Endothelial cell of umbilical vein (primary cell): Measurements from ENCODE around the gene BCAR3. TPM values are rescaled to one million over a fixed set of nuclear protein-coding genes. Genes with fewer than 3 reads are reported as not detected.

Source experiments
- BruUV-seq: library from RNA; stranded (reverse); fragments of 400-500 nt; replicated peaks from 2 replicates; lab custom pipeline; 2021; lab: Mats Ljungman, UMichigan
- CTCF ChIA-PET: fragments of 300-600, 350-600 bp; sonication (Branson Sonifier 250); formaldehyde crosslinking; loops from one replicate; lab custom pipeline; 2021; ENCODE audit warnings: antibody characterized with exemption, inconsistent platforms; lab: Charles Lee
- POLR2A ChIA-PET: fragments of 300-600, 350-600 bp; sonication (Branson Sonifier 250); formaldehyde crosslinking; loops from one replicate; lab custom pipeline; 2021; ENCODE audit warnings: antibody characterized with exemption, inconsistent platforms; lab: Charles Lee
- DNase-seq: peaks from one replicate; pipeline ENCODE4 v3.0.0-alpha.2; 2011; ENCODE audit warnings: low read depth, low spot score
- FAIRE-seq: peaks from 2 replicates; lab custom pipeline; 2011; peaks lifted over from hg19 to GRCh38; lab: Jason Lieb, UNC
- H2AFZ ChIP-seq: 2 replicates; pipeline ENCODE4 v1.6.0; 2012; ENCODE audit warnings: low read depth, low read length, control low read depth, inconsistent platforms
- H3K27ac ChIP-seq: 2 replicates; pipeline ENCODE4 v1.5.1; 2011; ENCODE audit warnings: low read depth, mild to moderate bottlenecking, control low read depth, low read length, moderate library complexity; ENCODE audit not compliant: insufficient read depth
- H3K27me3 ChIP-seq, 2 experiments: 2 replicates each; pipeline versions ENCODE4 v1.6.0 to v1.6.1; 2011; ENCODE audit warnings: low read length in 2 of 2, mixed read lengths in 1 of 2; ENCODE audit not compliant: control insufficient read depth in 2 of 2, insufficient read depth in 2 of 2
- H3K36me3 ChIP-seq, 2 experiments: 2 replicates in 1 of 2; 3 replicates in 1 of 2; pipeline ENCODE4 v1.5.1; 2011; ENCODE audit warnings: low read length in 2 of 2, mild to moderate bottlenecking in 1 of 2, moderate library complexity in 1 of 2; ENCODE audit not compliant: control insufficient read depth in 2 of 2, insufficient read depth in 2 of 2; ENCODE audit errors: extremely low read depth in 1 of 2
- H3K4me1 ChIP-seq: 3 replicates; pipeline ENCODE4 v1.5.1; 2011; ENCODE audit warnings: mild to moderate bottlenecking, low read length; ENCODE audit not compliant: control insufficient read depth, insufficient read depth; ENCODE audit errors: extremely low read depth
- H3K4me2 ChIP-seq: 2 replicates; pipeline ENCODE4 v1.6.1; 2011; ENCODE audit warnings: low read length, control low read depth, mixed read lengths; ENCODE audit not compliant: insufficient read depth
- H3K4me3 ChIP-seq, 3 experiments: fragments of 200-600 bp in 1 of 3; sonication (generic), shearing (Covaris generic) in 1 of 3; replicated peaks in 1 of 3; 2 replicates each; pipeline ENCODE4 v1.5.1; 2011 to 2016; ENCODE audit warnings: control low read depth in 3 of 3, low read length in 3 of 3, mild to moderate bottlenecking in 2 of 3, inconsistent platforms in 1 of 3, low read depth in 1 of 3, moderate library complexity in 1 of 3; ENCODE audit not compliant: insufficient read depth in 1 of 3
- H3K79me2 ChIP-seq: 2 replicates; pipeline ENCODE4 v1.6.0; 2012; ENCODE audit warnings: low read length, inconsistent platforms; ENCODE audit not compliant: control insufficient read depth, insufficient read depth
- H3K9ac ChIP-seq: replicated peaks from 2 replicates; pipeline ENCODE3; 2011; ENCODE audit warnings: low read length, control low read depth; ENCODE audit not compliant: insufficient read depth; ENCODE audit errors: extremely low read depth
- H3K9me1 ChIP-seq: replicated peaks from 3 replicates; pipeline ENCODE4 v1.6.0; 2011; ENCODE audit warnings: mild to moderate bottlenecking, low read length; ENCODE audit not compliant: control insufficient read depth, insufficient read depth; ENCODE audit errors: extremely low read depth
- H3K9me3 ChIP-seq: replicated peaks from 2 replicates; pipeline ENCODE4 v1.5.1; 2012; ENCODE audit warnings: low read length, inconsistent platforms; ENCODE audit not compliant: control insufficient read depth, insufficient read depth
- H4K20me1 ChIP-seq: replicated peaks from 2 replicates; pipeline ENCODE3; 2011; ENCODE audit warnings: mild to moderate bottlenecking, low read length; ENCODE audit not compliant: control insufficient read depth, insufficient read depth; ENCODE audit errors: extremely low read depth
- CTCF ChIP-seq, 2 donors: IDR thresholded peaks; 1 replicate in 1 of 2; 2 replicates in 1 of 2; pipeline ENCODE4 v1.5.1; 2011; ENCODE audit warnings: low read length in 2 of 2, mild to moderate bottlenecking in 2 of 2, moderate library complexity in 2 of 2, control low read depth in 1 of 2, inconsistent platforms in 1 of 2, low read depth in 1 of 2; ENCODE audit not compliant: insufficient read depth in 1 of 2; ENCODE audit errors: extremely low read depth in 1 of 2
- EZH2 ChIP-seq: IDR thresholded peaks from 2 replicates; pipeline ENCODE4 v1.6.1; 2012; ENCODE audit warnings: borderline replicate concordance, low read depth, mild to moderate bottlenecking, moderate library complexity, low read length, inconsistent platforms; ENCODE audit not compliant: severe bottlenecking
- FOS ChIP-seq: IDR thresholded peaks from 2 replicates; pipeline ENCODE4 v1.6.1; 2011; ENCODE audit warnings: mild to moderate bottlenecking, low read length, moderate library complexity, borderline replicate concordance; ENCODE audit not compliant: insufficient read depth
- JUN ChIP-seq: IDR thresholded peaks from 2 replicates; pipeline ENCODE4 v1.6.1; 2011; ENCODE audit warnings: borderline replicate concordance, low read depth; ENCODE audit not compliant: insufficient read length, insufficient read depth
- MAX ChIP-seq: IDR thresholded peaks from 2 replicates; pipeline ENCODE4 v1.6.1; 2011; ENCODE audit not compliant: insufficient read depth, insufficient read length
- MYC ChIP-seq: IDR thresholded peaks from one replicate; pipeline ENCODE4 v1.6.1; 2011; ENCODE audit warnings: mild to moderate bottlenecking, low read depth, low read length
- POLR2A ChIP-seq: IDR thresholded peaks from 2 replicates; pipeline ENCODE4 v1.6.1; 2012; ENCODE audit warnings: low read depth, mild to moderate bottlenecking, control low read depth, low read length
- POLR2AphosphoS5 ChIP-seq: IDR thresholded peaks from 2 replicates; pipeline ENCODE4 v1.6.1; 2012; ENCODE audit warnings: low read depth, mild to moderate bottlenecking, control low read depth, low read length, moderate library complexity; ENCODE audit not compliant: insufficient read depth
- dilution Hi-C: fragments of 300-500 bp; cut with MboI; formaldehyde crosslinking; loops from one replicate; pipeline ENCODE4 v1.15.0; 2019; ENCODE audit warnings: low sequenced_read_pairs; ENCODE audit not compliant: extremely low pct_ligation_motif_present
- intact Hi-C: fragments of 100-400 bp; cut with micrococcal nuclease; formaldehyde crosslinking; loops from one replicate; pipeline ENCODE4 v1.10.0; 2022
- polyA plus RNA-seq, 4 experiments: library from polyadenylated mRNA; depleted of rRNA in 3 of 4; stranded (reverse) in 3 of 4; unstranded in 1 of 4; fragments of >200 nt; gene quantifications; 2 replicates each; pipeline versions ENCODE4 v1.2.1 to v1.2.3, GENCODE V29; 2011 to 2012; ENCODE audit warnings: missing spikeins in 1 of 4
- total RNA-seq: library from RNA; stranded (reverse); gene quantifications from 2 replicates; pipeline ENCODE4 v1.2.3, GENCODE V29; 2021

The BCAR3 gene
- total and polyA plus RNA-seq, 2 donors (not counting 3 experiments of a cell fraction or from before 2014, with no cell fraction given): 17.5 to 32.9 TPM

- Histone ChIP-seq H3K27ac (no peak overlapping the region), H4K20me1 (no peaks in the 10 kb centered on the region), H3K4me2 (no peak overlapping the region), H3K9me1 (no peaks in the 10 kb centered on the region), H3K36me3 (no peaks in the 10 kb centered on the region), H3K9ac (no peak overlapping the region), H3K27me3 (no peaks in the 10 kb centered on the region), H3K9me3 (no peaks in the 10 kb centered on the region), H2AFZ (no peak overlapping the region), H3K4me1 (peaks cover 27% of the 10 kb centered on the region), H3K4me3 (no peak overlapping the region), H3K79me2 (no peaks in the 10 kb centered on the region)
- no peak for FAIRE-seq
- ChIA-PET POLR2A (no interaction called here), CTCF (interaction anchor here (0.7 to 2.1 kb wide), 5 partner anchors 9 to 121 kb away, joined by 3 to 12 read pairs (median 4); no protein-coding TSS in a partner anchor)
- no peak for DNase-seq
- no TSS peak for BruUV-seq
- no peak for TF ChIP-seq FOS
- TF ChIP-seq EZH2: no peak
- no peak for TF ChIP-seq CTCF (IDR thresholded peaks at IDR 0.05; ENCODE audit: extremely low read depth in 1 of 2, insufficient read depth in 1 of 2, low read depth in 1 of 2, low read length in 2 of 2)
- no peak for TF ChIP-seq POLR2A
- TF ChIP-seq JUN: no peak
- no peak for TF ChIP-seq MAX
- no peak for TF ChIP-seq POLR2AphosphoS5
- no peak for TF ChIP-seq MYC
- intact Hi-C loops: no loop called here
- dilution Hi-C loops: no loop called here
Observed at GRCh38 chr1:93695411-93696005, 13.9 kb upstream of the BCAR3 start.
